Measurements from ENCODE around the gene GSG1.
A peak's percentile ranks its signal among the peaks of the same experiment; 100 is the strongest.

The GSG1 gene

GRCh38 chr12:13119826-13120225, 16.4 kb upstream of the GSG1 start:
- DNase-seq: no peak

- DNase-seq: no peak
These were observed 13.6 kb upstream of the GSG1 start for GRCh38 chr12:13117029-13117428.

GRCh38 chr12:13116259-13116658, 12.8 kb upstream of the GSG1 start:
- no peak for DNase-seq

GRCh38 chr12:13114251-13115052, 11.0 kb upstream of the GSG1 start:
- DNase-seq: no peak

- no peak for DNase-seq
These were observed 9.5 kb upstream of the GSG1 start for GRCh38 chr12:13112968-13113367.

- no peak for DNase-seq
These were observed 3.2 kb upstream of the GSG1 start for GRCh38 chr12:13106666-13107065.

- DNase-seq: no peak
These were observed 2.3 kb upstream of the GSG1 start for GRCh38 chr12:13105781-13106180.

- DNase-seq: no peak
These were observed 942 bp upstream of the GSG1 start for GRCh38 chr12:13104409-13104808.

GRCh38 chr12:13102461-13103195, 839 bp downstream of the GSG1 start:
- no peak for DNase-seq

- no peak for DNase-seq
These were observed 1.6 kb downstream of the GSG1 start for GRCh38 chr12:13101821-13102375.

- peak; percentile 62 for DNase-seq
These were observed 2.3 kb downstream of the GSG1 start for GRCh38 chr12:13100882-13101769.

GRCh38 chr12:13100605-13100881, 2.9 kb downstream of the GSG1 start:
- DNase-seq: no peak

GRCh38 chr12:13099844-13100604, 3.4 kb downstream of the GSG1 start:
- no peak for DNase-seq

GRCh38 chr12:13099066-13099843, 4.2 kb downstream of the GSG1 start:
- no peak for DNase-seq

- DNase-seq: no peak
These were observed 5.9 kb downstream of the GSG1 start for GRCh38 chr12:13097491-13098011.

- DNase-seq: no peak
These were observed 8.0 kb downstream of the GSG1 start for GRCh38 chr12:13095266-13095995.

- no peak for DNase-seq
These were observed 9.1 kb downstream of the GSG1 start for GRCh38 chr12:13094367-13094766.

- DNase-seq: no peak
These were observed 9.6 kb downstream of the GSG1 start for GRCh38 chr12:13093848-13094220.

GRCh38 chr12:13093191-13093847, 10.1 kb downstream of the GSG1 start:
- no peak for DNase-seq

- DNase-seq: no peak
These were observed 11.6 kb downstream of the GSG1 start for GRCh38 chr12:13091832-13092231.
